Smooth muscle cell (in vitro differentiated cells): ENCODE measurements around the gene KSR1. TPM values are rescaled to one million over a fixed set of nuclear protein-coding genes. Genes with fewer than 3 reads are reported as not detected.
"Not testable (repeated sequence)": the region's sequence is repeated elsewhere in the genome, so short reads cannot be mapped to it uniquely, and the experiment has no call there.

ENCODE experiments used
- DNase-seq: peaks from one replicate; lab custom pipeline; 2025; ENCODE audit not compliant: unreplicated experiment; lab: John Stamatoyannopoulos, UW
- H2AFZ ChIP-seq: fragments of 200-600 bp; sonication (generic); 2 replicates; pipeline ENCODE4 v1.6.0; 2016; ENCODE audit warnings: antibody characterized with exemption, low read depth, mild to moderate bottlenecking
- H3F3A ChIP-seq: fragments of 200-600 bp; sonication (generic); 2 replicates; pipeline ENCODE4 v1.6.0; 2017; ENCODE audit warnings: antibody characterized with exemption, low read depth
- H3K27ac ChIP-seq: fragments of 200-600 bp; sonication (generic); 2 replicates; pipeline ENCODE4 v1.5.1; 2016; ENCODE audit warnings: low read depth, mild to moderate bottlenecking
- H3K27me3 ChIP-seq: fragments of 200-600 bp; sonication (generic); 2 replicates; pipeline ENCODE4 v1.6.1; 2016; ENCODE audit warnings: low read depth, mild to moderate bottlenecking
- H3K36me3 ChIP-seq: fragments of 200-600 bp; sonication (generic); 2 replicates; pipeline ENCODE4 v1.5.1; 2016; ENCODE audit warnings: low read depth
- H3K4me1 ChIP-seq: fragments of 200-600 bp; sonication (generic); 2 replicates; pipeline ENCODE4 v1.5.1; 2016; ENCODE audit warnings: low read depth
- H3K4me2 ChIP-seq: fragments of 200-600 bp; sonication (generic); 2 replicates; pipeline ENCODE4 v1.6.0; 2016; ENCODE audit warnings: mild to moderate bottlenecking
- H3K4me3 ChIP-seq: fragments of 200-600 bp; sonication (generic); 2 replicates; pipeline ENCODE4 v1.5.1; 2016; ENCODE audit warnings: mild to moderate bottlenecking
- H3K79me2 ChIP-seq: fragments of 200-600 bp; sonication (generic); 2 replicates; pipeline ENCODE4 v1.6.0; 2016; ENCODE audit warnings: low read depth, mild to moderate bottlenecking
- H3K9ac ChIP-seq: fragments of 200-600 bp; sonication (generic); 2 replicates; pipeline ENCODE4 v1.6.0; 2016; ENCODE audit warnings: low read depth
- H3K9me3 ChIP-seq: fragments of 200-600 bp; sonication (generic); replicated peaks from 2 replicates; pipeline ENCODE4 v1.5.1; 2016; ENCODE audit warnings: low read depth
- H4K20me1 ChIP-seq: fragments of 200-600 bp; sonication (generic); 2 replicates; pipeline ENCODE4 v1.6.0; 2016; ENCODE audit warnings: low read depth
- CTCF ChIP-seq: fragments of 200-600 bp; sonication (generic); IDR thresholded peaks from 2 replicates; pipeline ENCODE4 v1.5.1; 2017; ENCODE audit warnings: borderline replicate concordance, mild to moderate bottlenecking, antibody characterized with exemption; ENCODE audit not compliant: insufficient read depth, poor library complexity, severe bottlenecking
- WGBS: methylation state at CpG from one replicate; pipeline ENCODE4 v1.1.7; 2016; ENCODE audit warnings: low lambda C conversion rate; 5-methylcytosine and 5-hydroxymethylcytosine counted together
- polyA plus RNA-seq: library from polyadenylated mRNA; unstranded; fragments of >200 nt; fragmentation: Nextera tagmentation; extraction: Ambion mirVana; gene quantifications from 2 replicates; pipeline ENCODE4 v1.2.1, GENCODE V29; 2016
- total RNA-seq: library from RNA; depleted of rRNA; stranded (reverse); fragments of >200 nt; gene quantifications from 2 replicates; pipeline ENCODE4 v1.2.3, GENCODE V29; 2014

Gene KSR1
- total and polyA plus RNA-seq, 2 experiments from 2014 or later = 40.4 to 65.1 TPM

GRCh38 chr17:27498615-27499309 lies 42.5 kb downstream of the KSR1 start:
- WGBS = 85% methylated on average over 8 of the region's 8 CpGs
- H3K4me2 ChIP-seq = no peak overlapping the region
- no peaks in the 10 kb centered on the region for H3K36me3 ChIP-seq
- H3F3A ChIP-seq = peaks cover 16% of the 10 kb centered on the region
- H3K9ac ChIP-seq = no peak overlapping the region
- H4K20me1 ChIP-seq = peaks cover 98% of the 10 kb centered on the region
- no peaks in the 10 kb centered on the region for H3K9me3 ChIP-seq
- H3K27me3 ChIP-seq = no peaks in the 10 kb centered on the region
- H2AFZ ChIP-seq = no peak overlapping the region
- H3K4me3 ChIP-seq = no peak overlapping the region
- H3K27ac ChIP-seq = peak overlapping the region; percentile 44
- no peak for TF ChIP-seq CTCF
- peaks cover 99% of the 10 kb centered on the region for H3K79me2 ChIP-seq
- DNase-seq = no peak
- H3K4me1 ChIP-seq = peaks cover 45% of the 10 kb centered on the region

GRCh38 chr17:27499451-27500265 lies 43.4 kb downstream of the KSR1 start:
- DNase-seq = no peak
- TF ChIP-seq CTCF = no peak
- Histone ChIP-seq H3K36me3 (no peaks in the 10 kb centered on the region), H3K9me3 (no peaks in the 10 kb centered on the region), H3K27me3 (no peaks in the 10 kb centered on the region), H3K79me2 (peaks cover 99% of the 10 kb centered on the region), H3K4me3 (no peak overlapping the region), H4K20me1 (peaks cover 98% of the 10 kb centered on the region), H3K27ac (no peak overlapping the region), H3F3A (peaks cover 14% of the 10 kb centered on the region), H2AFZ (no peak overlapping the region), H3K4me2 (no peak overlapping the region), H3K9ac (no peak overlapping the region), H3K4me1 (peaks cover 37% of the 10 kb centered on the region)
- WGBS = 93% methylated on average over 11 of the region's 11 CpGs

GRCh38 chr17:27501338-27501737 lies 45.1 kb downstream of the KSR1 start:
- H3K4me2 ChIP-seq, H3K27me3 ChIP-seq, H2AFZ ChIP-seq, H3K4me3 ChIP-seq, H3K9me3 ChIP-seq, H3K36me3 ChIP-seq, H3K9ac ChIP-seq, DNase-seq: not testable (repeated sequence)
- peaks cover 99% of the 10 kb centered on the region for H3K79me2 ChIP-seq
- 91% methylated on average over 3 of the region's 3 CpGs for WGBS
- peak overlapping the region; percentile 77 for H3K27ac ChIP-seq
- peaks cover 14% of the 10 kb centered on the region for H3F3A ChIP-seq
- peaks cover 23% of the 10 kb centered on the region for H3K4me1 ChIP-seq
- peaks cover 98% of the 10 kb centered on the region for H4K20me1 ChIP-seq

GRCh38 chr17:27502526-27503324 lies 46.5 kb downstream of the KSR1 start:
- Histone ChIP-seq H3K4me2 (peak overlapping the region; percentile 43), H3K9ac (peak overlapping the region; percentile 48), H2AFZ (no peak overlapping the region), H3K79me2 (peaks cover 95% of the 10 kb centered on the region), H3K9me3 (no peaks in the 10 kb centered on the region), H4K20me1 (peaks cover 96% of the 10 kb centered on the region), H3K4me1 (peaks cover 19% of the 10 kb centered on the region), H3K4me3 (no peak overlapping the region), H3K27me3 (no peaks in the 10 kb centered on the region), H3F3A (peaks cover 19% of the 10 kb centered on the region), H3K27ac (peak overlapping the region; percentile 77), H3K36me3 (no peaks in the 10 kb centered on the region)
- DNase-seq = no peak
- no peak for TF ChIP-seq CTCF
- WGBS = 53% methylated on average over 12 of the region's 12 CpGs
